ENCODE measurements around the gene EFCAB13.

- TF ChIP-seq ZNF132 (tag by site-specific recombination; IDR thresholded peaks at IDR 0.05; ENCODE audit: borderline replicate concordance) (no peak), PRDM10 (tag by site-specific recombination; IDR thresholded peaks at IDR 0.05) (no peak), ZNF274 (IDR thresholded peaks at IDR 0.05; ENCODE audit: low read length) (no peak), ZNF274 (tag by site-specific recombination; IDR thresholded peaks at IDR 0.05; ENCODE audit: borderline replicate concordance) (no peak), EGR2 (tag by site-specific recombination; IDR thresholded peaks at IDR 0.05; ENCODE audit: low read depth) (no peak)
These were observed 147.1 kb downstream of the EFCAB13 start for GRCh38 chr17:47470836-47471235.

Data from HEK293 (cell line).